ENCODE measurements around the gene WDR88.
A peak's percentile ranks its signal among the peaks of the same experiment; 100 is the strongest.
"Not testable (repeated sequence)": the region's sequence is repeated elsewhere in the genome, so short reads cannot be mapped to it uniquely, and the experiment has no call there.

WDR88 gene

DNA sequence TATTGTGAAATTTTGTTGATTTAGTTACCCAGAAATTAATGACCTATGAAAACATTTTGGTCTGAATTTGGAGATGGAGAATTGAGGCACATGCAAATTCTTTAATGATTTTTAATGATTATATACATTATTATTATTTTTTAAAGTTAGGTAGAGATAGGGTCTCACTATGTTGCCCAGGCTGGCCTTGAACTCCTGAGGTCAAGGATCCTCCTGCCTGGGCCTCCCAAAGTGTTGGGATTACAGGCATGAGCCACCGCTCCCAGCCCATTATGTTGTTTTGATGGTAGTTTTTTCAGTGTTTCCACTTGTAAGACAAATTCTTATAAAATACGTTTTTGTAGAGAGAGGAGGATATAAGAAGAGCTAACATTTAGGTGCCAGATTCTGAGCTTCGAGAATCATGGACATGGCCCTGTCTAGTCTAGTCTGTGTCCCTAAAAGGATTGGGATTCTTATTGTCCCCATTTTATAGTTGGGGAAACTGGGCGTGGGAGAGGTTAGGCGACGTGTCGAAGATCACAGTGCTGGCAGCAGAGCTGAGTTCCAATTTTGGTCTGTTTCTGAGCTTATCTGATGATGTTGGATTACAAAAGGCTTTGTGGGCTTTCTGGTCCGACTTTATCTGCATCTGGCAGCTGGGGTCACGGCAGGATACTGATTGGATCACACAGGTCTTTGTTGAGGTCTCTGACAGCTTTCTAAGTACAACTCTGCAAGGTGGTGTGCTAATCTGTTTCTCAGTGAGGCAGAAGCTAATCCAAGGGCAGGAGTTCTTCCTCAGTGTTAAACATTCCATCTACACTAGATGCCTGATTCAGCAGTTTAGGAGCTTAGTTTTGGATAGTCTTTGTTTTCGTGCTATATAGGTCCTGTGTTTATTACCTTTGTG is 7.5 kb upstream of the WDR88 start:
- no peak for DNase-seq (ENCODE audit: insufficient read length, low spot score)
- FAIRE-seq: no peak
- TF ChIP-seq TAF1 (IDR thresholded peaks at IDR 0.05; ENCODE audit: low read depth, low read length) (no peak), PAX5 (IDR thresholded peaks at IDR 0.05; ENCODE audit: insufficient read depth, low read length, severe bottlenecking) (no peak), POLR2AphosphoS5 (IDR thresholded peaks at IDR 0.05; ENCODE audit: low read depth, low read length) (no peak)

DNA sequence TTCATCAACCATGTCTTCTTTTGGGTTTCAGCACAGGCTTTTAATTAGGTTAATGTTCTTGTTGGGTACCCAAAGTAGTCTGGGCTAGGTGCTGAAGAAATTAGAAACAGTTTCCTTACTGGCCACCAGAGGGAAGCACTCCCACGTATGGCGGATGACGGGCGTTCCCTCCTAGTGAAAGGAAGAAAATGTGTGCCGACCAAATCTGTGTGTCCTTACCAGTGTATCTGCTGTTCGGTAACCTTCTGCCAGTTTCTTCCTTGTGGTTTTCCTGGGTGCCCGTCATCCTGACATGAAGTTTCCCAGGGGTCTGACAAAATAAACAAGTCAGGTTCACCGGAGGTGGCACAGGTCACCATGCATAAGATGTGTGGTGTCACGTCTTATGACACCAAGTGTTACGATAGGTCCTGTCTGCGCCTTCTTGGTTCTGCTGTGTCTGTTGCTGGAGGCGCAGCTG is 6.0 kb upstream of the WDR88 start:
- DNase-seq (ENCODE audit: insufficient read length, low spot score): peak; percentile 71
- TF ChIP-seq POU2F2 (IDR thresholded peaks at IDR 0.05; ENCODE audit: low read depth, low read length): no peak
- TF ChIP-seq TAF1 (IDR thresholded peaks at IDR 0.05; ENCODE audit: low read depth, low read length): no peak
- TF ChIP-seq SPI1 (IDR thresholded peaks at IDR 0.05; ENCODE audit: low read depth, low read length): no peak
- TF ChIP-seq POLR2A (IDR thresholded peaks at IDR 0.05; ENCODE audit: low read depth, low read length): no peak
- TF ChIP-seq POLR2AphosphoS5 (IDR thresholded peaks at IDR 0.05; ENCODE audit: low read depth, low read length): no peak
- TF ChIP-seq PAX5 (IDR thresholded peaks at IDR 0.05; ENCODE audit: insufficient read depth, low read length, severe bottlenecking): no peak
- peak; percentile 78 for FAIRE-seq

DNA sequence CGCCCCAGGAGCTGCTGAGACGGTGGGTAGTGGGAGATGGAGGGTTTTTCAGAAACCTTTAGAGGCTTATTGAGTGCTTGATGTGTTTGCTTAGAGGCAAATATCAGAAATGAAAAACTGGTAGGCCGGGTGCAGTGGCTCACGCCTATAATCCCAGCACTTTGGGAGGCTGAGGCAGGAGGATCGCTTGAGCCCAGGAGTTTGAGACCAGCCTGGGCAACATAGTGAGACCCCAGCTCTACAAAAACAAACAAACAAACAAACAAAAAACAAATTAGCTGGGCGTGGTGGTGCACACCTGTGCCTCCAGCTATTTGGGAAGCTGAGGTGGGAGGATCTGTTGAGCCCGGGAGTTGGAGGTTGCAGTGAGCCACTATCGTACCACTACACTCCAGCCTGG is 5.2 kb upstream of the WDR88 start:
- not testable (repeated sequence) for FAIRE-seq; DNase-seq (ENCODE audit: insufficient read length, low spot score)

DNA sequence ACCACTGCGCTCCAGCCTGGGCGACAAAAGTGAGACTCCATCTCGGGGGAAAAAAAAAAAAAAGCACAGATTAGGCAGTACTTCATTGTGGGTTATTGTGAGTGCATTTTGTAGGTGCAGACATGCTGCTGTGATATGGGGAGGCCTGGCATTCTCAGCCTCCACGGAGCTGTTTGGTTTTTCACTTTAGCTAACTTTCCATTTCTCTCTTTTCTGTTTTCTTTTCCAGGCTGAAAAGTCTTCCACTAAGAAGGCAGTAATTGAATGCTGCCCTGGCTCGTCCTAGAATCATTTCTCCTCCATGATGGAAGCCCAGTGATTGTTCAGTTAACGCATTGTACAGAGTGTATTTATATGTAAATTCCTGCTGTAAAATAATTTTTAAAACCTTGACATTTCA is 2.0 kb upstream of the WDR88 start:
- no peak for FAIRE-seq
- TF ChIP-seq POLR2A (IDR thresholded peaks at IDR 0.05; ENCODE audit: low read depth, low read length) (no peak), SPI1 (IDR thresholded peaks at IDR 0.05; ENCODE audit: low read depth, low read length) (no peak), TAF1 (IDR thresholded peaks at IDR 0.05; ENCODE audit: low read depth, low read length) (no peak), POLR2AphosphoS5 (IDR thresholded peaks at IDR 0.05; ENCODE audit: low read depth, low read length) (no peak), PAX5 (IDR thresholded peaks at IDR 0.05; ENCODE audit: insufficient read depth, low read length, severe bottlenecking) (no peak), POU2F2 (IDR thresholded peaks at IDR 0.05; ENCODE audit: low read depth, low read length) (no peak)
- no peak for DNase-seq (ENCODE audit: insufficient read length, low spot score)

DNA sequence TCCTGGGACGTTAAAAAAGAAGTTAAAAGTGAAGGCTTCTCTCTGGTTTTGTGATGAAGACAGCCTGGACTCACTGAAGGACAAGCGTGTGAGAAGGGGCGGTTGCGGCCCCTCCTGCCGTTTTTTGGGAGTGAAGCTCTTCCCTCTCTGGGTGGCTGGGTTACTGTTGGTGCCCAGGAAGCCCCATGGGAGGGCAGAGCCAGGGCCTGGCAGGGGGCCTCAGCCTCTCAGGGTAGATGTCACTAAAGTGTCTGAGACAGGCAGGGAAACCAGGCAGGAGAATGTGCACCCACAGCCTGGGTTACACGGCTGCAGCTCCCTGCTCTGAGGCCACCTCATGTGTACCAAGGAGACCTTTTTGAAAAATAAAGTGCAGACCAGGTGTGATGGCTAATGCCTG is 1.5 kb upstream of the WDR88 start:
- no peak for TF ChIP-seq TAF1 (IDR thresholded peaks at IDR 0.05; ENCODE audit: low read depth, low read length)
- no peak for TF ChIP-seq PAX5 (IDR thresholded peaks at IDR 0.05; ENCODE audit: insufficient read depth, low read length, severe bottlenecking)
- no peak for TF ChIP-seq SPI1 (IDR thresholded peaks at IDR 0.05; ENCODE audit: low read depth, low read length)
- no peak for TF ChIP-seq POU2F2 (IDR thresholded peaks at IDR 0.05; ENCODE audit: low read depth, low read length)
- no peak for TF ChIP-seq POLR2AphosphoS5 (IDR thresholded peaks at IDR 0.05; ENCODE audit: low read depth, low read length)
- TF ChIP-seq POLR2A (IDR thresholded peaks at IDR 0.05; ENCODE audit: low read depth, low read length): no peak
- FAIRE-seq (no peak), DNase-seq (ENCODE audit: insufficient read length, low spot score) (no peak)

DNA sequence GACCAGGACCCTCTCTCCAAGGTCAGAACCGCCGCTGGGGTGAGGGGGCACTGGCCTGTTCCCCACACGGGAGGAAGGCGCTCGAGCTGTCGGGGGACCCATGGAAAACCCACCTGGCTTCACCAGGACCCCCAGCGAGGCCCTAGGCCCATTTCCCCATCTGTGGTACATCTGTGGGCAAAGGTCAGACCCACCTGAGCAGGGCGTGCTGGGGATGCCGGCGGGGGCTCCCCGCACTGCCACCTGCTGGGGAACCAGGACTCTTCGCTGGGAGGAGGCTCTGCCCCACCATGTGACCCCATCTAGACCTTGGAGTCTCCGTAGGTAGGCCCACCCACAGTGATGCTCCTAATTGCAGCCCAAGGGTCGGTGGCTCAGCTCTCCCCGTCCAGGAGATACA is 511 bp downstream of the WDR88 start:
- no peak for FAIRE-seq
- TF ChIP-seq POU2F2 (IDR thresholded peaks at IDR 0.05; ENCODE audit: low read depth, low read length): no peak
- no peak for TF ChIP-seq TAF1 (IDR thresholded peaks at IDR 0.05; ENCODE audit: low read depth, low read length)
- no peak for TF ChIP-seq SPI1 (IDR thresholded peaks at IDR 0.05; ENCODE audit: low read depth, low read length)
- TF ChIP-seq POLR2A (IDR thresholded peaks at IDR 0.05; ENCODE audit: low read depth, low read length): no peak
- no peak for TF ChIP-seq PAX5 (IDR thresholded peaks at IDR 0.05; ENCODE audit: insufficient read depth, low read length, severe bottlenecking)
- no peak for TF ChIP-seq POLR2AphosphoS5 (IDR thresholded peaks at IDR 0.05; ENCODE audit: low read depth, low read length)
- DNase-seq (ENCODE audit: insufficient read length, low spot score): no peak

DNA sequence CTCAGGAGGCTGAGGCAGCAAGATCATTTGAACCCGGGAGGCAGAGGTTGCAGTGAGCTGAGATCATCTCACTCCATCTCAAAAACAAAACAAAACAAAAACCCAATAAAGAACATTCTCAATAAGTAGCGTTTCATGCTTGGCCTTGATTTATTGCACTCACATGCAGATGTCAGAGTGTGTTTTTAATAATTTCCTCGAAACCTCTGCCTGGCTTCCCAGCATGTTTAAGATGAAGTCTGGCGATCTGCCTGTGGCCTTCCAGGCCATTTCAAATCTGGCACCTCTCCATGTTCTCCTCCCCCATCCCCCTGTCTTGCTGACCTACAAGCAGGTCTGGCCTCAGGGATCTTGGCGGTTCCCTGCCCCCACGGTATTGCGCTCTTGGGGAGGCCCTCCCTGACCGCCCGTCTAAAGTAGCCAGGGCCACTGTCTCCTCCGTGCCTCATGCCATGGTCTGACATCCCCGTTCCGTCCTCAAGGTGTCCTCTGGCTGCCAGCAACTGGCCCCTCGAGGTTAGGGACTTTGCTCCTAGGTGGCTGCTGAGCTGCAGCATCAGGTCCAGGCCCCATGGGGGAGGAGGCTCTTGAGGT is 1.6 kb downstream of the WDR88 start:
- FAIRE-seq: no peak

DNA sequence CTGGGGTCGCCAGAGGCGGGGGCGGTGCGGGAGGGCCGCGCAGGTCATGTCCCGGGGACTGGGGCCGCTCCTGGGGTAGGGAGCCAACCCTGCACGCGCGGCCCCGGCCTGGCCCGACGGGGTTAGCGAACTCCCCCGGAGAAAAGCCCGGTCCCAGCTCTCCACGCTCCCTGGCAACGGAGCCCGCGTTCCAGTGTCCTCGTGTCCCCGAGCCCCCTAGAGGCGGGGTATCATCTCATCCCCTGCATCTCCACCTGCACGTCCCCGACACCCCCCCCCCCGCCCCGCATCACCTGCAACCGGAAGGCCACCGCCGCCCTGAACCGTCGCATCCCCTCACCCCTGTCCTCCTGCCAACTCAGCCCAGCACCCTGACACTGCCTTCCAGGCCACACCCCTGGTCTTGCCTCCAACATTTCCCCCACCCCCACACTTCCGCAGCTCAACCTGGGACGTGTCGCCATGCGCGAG is 2.7 kb downstream of the WDR88 start:
- FAIRE-seq (no peak), DNase-seq (ENCODE audit: insufficient read length, low spot score) (peak; percentile 41)
- TF ChIP-seq POLR2A (IDR thresholded peaks at IDR 0.05; ENCODE audit: low read depth, low read length): no peak
- no peak for TF ChIP-seq POU2F2 (IDR thresholded peaks at IDR 0.05; ENCODE audit: low read depth, low read length)
- TF ChIP-seq TAF1 (IDR thresholded peaks at IDR 0.05; ENCODE audit: low read depth, low read length): no peak
- no peak for TF ChIP-seq PAX5 (IDR thresholded peaks at IDR 0.05; ENCODE audit: insufficient read depth, low read length, severe bottlenecking)
- no peak for TF ChIP-seq SPI1 (IDR thresholded peaks at IDR 0.05; ENCODE audit: low read depth, low read length)
- TF ChIP-seq POLR2AphosphoS5 (IDR thresholded peaks at IDR 0.05; ENCODE audit: low read depth, low read length): no peak

More for the DNA sequence above, 1.6 kb downstream of the WDR88 start:
- DNase-seq (ENCODE audit: insufficient read length, low spot score): no peak
- no peak for TF ChIP-seq TAF1 (IDR thresholded peaks at IDR 0.05; ENCODE audit: low read depth, low read length)
- no peak for TF ChIP-seq PAX5 (IDR thresholded peaks at IDR 0.05; ENCODE audit: insufficient read depth, low read length, severe bottlenecking)
- TF ChIP-seq SPI1 (IDR thresholded peaks at IDR 0.05; ENCODE audit: low read depth, low read length): no peak
- TF ChIP-seq POLR2AphosphoS5 (IDR thresholded peaks at IDR 0.05; ENCODE audit: low read depth, low read length): no peak
- no peak for TF ChIP-seq POU2F2 (IDR thresholded peaks at IDR 0.05; ENCODE audit: low read depth, low read length)
- no peak for TF ChIP-seq POLR2A (IDR thresholded peaks at IDR 0.05; ENCODE audit: low read depth, low read length)

DNA sequence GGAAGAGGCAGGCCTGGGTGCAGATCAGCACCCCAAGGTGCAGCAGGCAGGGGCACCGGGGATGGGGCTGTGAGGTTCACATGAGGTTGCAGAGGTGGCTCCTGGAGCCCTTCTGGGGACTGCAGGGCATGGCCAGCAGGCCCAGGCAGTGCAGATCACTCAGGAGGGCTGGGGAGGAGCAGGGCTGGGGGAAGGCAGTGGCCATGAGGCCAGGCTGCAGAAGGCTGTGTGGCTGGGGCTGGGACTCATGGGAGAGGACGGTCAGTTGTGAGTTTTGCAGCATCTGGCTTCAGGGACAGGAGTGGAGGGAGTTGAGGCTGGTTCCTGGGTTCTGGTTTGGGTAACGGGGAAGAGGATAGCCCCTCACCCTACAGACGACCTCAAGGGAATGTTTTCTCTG is 7.3 kb downstream of the WDR88 start:
- no peak for DNase-seq (ENCODE audit: insufficient read length, low spot score)
- no peak for TF ChIP-seq TAF1 (IDR thresholded peaks at IDR 0.05; ENCODE audit: low read depth, low read length)
- TF ChIP-seq PAX5 (IDR thresholded peaks at IDR 0.05; ENCODE audit: insufficient read depth, low read length, severe bottlenecking): no peak
- FAIRE-seq: no peak

DNA sequence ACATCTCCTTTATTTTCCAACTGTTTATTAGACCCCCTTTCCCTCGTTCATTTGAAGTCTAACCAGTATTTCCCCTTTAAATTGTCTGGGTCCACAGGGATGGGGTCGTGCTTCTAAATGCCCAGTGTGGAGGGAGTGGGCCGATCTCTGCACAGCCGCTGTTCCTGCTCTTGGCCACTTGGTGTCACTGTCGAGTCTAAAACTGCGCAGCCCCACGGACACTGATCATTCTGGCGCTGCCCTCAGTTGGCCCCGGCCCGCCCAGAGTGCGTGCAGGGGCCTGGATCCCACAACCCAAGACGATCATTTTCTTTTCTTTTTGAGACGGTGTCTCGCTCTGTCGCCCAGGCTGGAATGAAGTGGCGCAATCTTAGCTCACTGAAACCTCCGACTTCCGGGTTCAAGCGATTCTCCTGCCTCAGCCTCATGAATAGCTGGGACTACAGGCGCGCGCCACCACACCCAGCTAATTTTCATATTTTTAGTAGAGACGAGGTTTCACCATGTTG is 12.0 kb downstream of the WDR88 start:
- FAIRE-seq (peak; percentile 96), DNase-seq (ENCODE audit: insufficient read length, low spot score) (peak; percentile 61)
- TF ChIP-seq POLR2AphosphoS5 (IDR thresholded peaks at IDR 0.05; ENCODE audit: low read depth, low read length) (no peak), POU2F2 (IDR thresholded peaks at IDR 0.05; ENCODE audit: low read depth, low read length) (no peak), POLR2A (IDR thresholded peaks at IDR 0.05; ENCODE audit: low read depth, low read length) (no peak), PAX5 (IDR thresholded peaks at IDR 0.05; ENCODE audit: insufficient read depth, low read length, severe bottlenecking) (no peak), SPI1 (IDR thresholded peaks at IDR 0.05; ENCODE audit: low read depth, low read length) (no peak), TAF1 (IDR thresholded peaks at IDR 0.05; ENCODE audit: low read depth, low read length) (no peak)

All from GM12891 (cell line).